ENCODE measurements around the gene CASP5. TPM values are rescaled to one million over a fixed set of nuclear protein-coding genes. Genes with fewer than 3 reads are reported as not detected.

CASP5 gene
- total RNA-seq, 2 experiments from 2014 or later = not detected

DNA sequence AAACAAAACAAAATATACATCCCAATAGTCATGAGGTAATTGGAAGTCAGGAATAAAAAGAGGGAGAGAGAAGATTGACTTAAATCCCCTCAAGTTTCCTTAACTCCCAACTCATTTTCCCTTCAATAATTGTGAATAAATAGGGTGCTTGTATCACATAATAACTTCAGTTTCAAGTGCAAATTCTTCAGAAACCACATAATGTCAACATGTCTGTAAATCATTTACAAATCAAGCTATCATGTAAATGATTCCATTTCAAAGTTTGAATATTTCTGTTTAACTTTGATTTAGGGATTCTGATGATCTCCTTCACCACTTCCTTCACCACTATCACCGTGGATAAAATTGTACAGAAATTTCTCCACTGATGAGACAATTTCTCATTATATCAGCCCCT, 23.2 kb downstream of the CASP5 start:
- Mint-ChIP-seq H3K9me3 (no peaks in the 10 kb centered on the region), H3K4me3 (no peak overlapping the region), H3K4me1 (ENCODE audit: low read depth) (peaks cover 6% of the 10 kb centered on the region), H3K36me3 (ENCODE audit: low read depth) (no peaks in the 10 kb centered on the region), H3K27ac (no peak overlapping the region), H3K27me3 (no peaks in the 10 kb centered on the region)
- ATAC-seq (ENCODE audit: poor library complexity) (no peak), DNase-seq (no peak)
- H3K27me3 ChIP-seq (ENCODE audit: control insufficient read depth in 1 of 2, insufficient read depth in 2 of 2, low read length in 2 of 2) = no peaks in the 10 kb centered on the region
- TF ChIP-seq, protein P1, sequence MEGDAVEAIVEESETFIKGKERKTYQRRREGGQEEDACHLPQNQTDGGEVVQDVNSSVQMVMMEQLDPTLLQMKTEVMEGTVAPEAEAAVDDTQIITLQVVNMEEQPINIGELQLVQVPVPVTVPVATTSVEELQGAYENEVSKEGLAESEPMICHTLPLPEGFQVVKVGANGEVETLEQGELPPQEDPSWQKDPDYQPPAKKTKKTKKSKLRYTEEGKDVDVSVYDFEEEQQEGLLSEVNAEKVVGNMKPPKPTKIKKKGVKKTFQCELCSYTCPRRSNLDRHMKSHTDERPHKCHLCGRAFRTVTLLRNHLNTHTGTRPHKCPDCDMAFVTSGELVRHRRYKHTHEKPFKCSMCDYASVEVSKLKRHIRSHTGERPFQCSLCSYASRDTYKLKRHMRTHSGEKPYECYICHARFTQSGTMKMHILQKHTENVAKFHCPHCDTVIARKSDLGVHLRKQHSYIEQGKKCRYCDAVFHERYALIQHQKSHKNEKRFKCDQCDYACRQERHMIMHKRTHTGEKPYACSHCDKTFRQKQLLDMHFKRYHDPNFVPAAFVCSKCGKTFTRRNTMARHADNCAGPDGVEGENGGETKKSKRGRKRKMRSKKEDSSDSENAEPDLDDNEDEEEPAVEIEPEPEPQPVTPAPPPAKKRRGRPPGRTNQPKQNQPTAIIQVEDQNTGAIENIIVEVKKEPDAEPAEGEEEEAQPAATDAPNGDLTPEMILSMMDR (IDR thresholded peaks at IDR 0.05) = no peak
- H3K27ac ChIP-seq (ENCODE audit: low read depth in 1 of 2, low read length in 2 of 2) = no peak overlapping the region
- CTCF ChIA-PET = no interaction called here
- no peak overlapping the region for H3K4me3 ChIP-seq (ENCODE audit: low read length)
- no peaks in the 10 kb centered on the region for H3K9me3 ChIP-seq (ENCODE audit: control insufficient read depth in 1 of 2, insufficient read depth in 1 of 2, low read length in 2 of 2)
- intact Hi-C loops (cut with DNase I, micrococcal nuclease) = loop anchor here (1.0 to 5.0 kb wide), 3 partner anchors 47 to 391 kb away; no protein-coding TSS in a partner anchor
- H3K36me3 ChIP-seq (ENCODE audit: insufficient read depth, low read length) = no peaks in the 10 kb centered on the region
- POLR2A ChIA-PET = no interaction called here
- no peaks in the 10 kb centered on the region for H3K4me1 ChIP-seq (ENCODE audit: insufficient read depth, low read length)

DNA sequence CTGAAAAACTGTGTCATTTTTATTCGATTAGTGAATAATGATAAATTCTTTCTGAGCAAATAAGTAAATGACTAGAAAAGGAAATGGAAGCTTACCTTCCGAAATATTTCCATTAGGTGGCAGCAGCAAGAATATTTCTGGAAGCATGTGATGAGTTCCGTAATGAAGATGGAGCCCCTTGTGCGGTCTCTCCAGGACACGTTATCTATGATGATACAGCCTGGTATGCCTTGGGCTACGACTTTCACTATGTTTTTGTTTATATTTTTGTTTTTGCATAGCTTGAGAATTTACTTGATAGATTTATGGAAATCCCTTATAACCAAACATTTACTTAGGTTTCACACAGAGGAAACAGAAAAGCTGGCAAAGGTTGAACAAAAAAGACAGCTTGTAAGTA, 25.7 kb downstream of the CASP5 start:
- Mint-ChIP-seq H3K4me3 (no peak overlapping the region), H3K36me3 (ENCODE audit: low read depth) (no peaks in the 10 kb centered on the region), H3K27me3 (no peaks in the 10 kb centered on the region), H3K4me1 (ENCODE audit: low read depth) (peaks cover 6% of the 10 kb centered on the region), H3K9me3 (no peaks in the 10 kb centered on the region), H3K27ac (no peak overlapping the region)
- DNase-seq (no peak), ATAC-seq (ENCODE audit: poor library complexity) (no peak)
- Histone ChIP-seq H3K4me3 (ENCODE audit: low read length) (no peak overlapping the region), H3K27me3 (ENCODE audit: control insufficient read depth in 1 of 2, insufficient read depth in 2 of 2, low read length in 2 of 2) (no peaks in the 10 kb centered on the region), H3K27ac (ENCODE audit: low read depth in 1 of 2, low read length in 2 of 2) (no peak overlapping the region), H3K9me3 (ENCODE audit: control insufficient read depth in 1 of 2, insufficient read depth in 1 of 2, low read length in 2 of 2) (no peaks in the 10 kb centered on the region), H3K4me1 (ENCODE audit: insufficient read depth, low read length) (no peaks in the 10 kb centered on the region), H3K36me3 (ENCODE audit: insufficient read depth, low read length) (no peaks in the 10 kb centered on the region)
- intact Hi-C loops (cut with DNase I, micrococcal nuclease) = loop anchor here in 1 of 2 experiments (5.0 kb wide), 1 partner anchor 45 kb away; no protein-coding TSS in a partner anchor
- POLR2A ChIA-PET = no interaction called here
- TF ChIP-seq, protein P1 (IDR thresholded peaks at IDR 0.05) = no peak
- CTCF ChIA-PET = no interaction called here

DNA sequence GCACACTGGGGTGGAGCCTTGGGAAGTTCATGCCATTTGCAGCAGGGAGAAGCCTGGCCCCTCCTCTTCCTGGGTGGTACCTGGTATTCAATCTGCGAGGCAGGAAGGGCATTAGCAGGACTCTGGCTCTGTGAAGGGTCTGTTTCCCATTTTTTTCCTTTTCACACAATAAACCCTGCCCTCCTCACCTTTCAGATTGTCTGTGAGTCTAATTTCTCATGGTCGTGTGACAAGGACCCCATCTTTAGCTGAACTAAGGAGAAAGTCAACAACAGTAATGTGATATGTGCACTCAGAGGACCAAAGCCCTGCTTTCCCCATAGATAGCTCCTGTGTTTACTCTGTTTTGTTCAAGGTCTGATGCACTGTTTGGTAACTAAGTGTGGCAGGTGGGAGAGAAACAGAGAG, 28.0 kb downstream of the CASP5 start:
- CTCF ChIA-PET = no interaction called here
- no peaks in the 10 kb centered on the region for H3K36me3 Mint-ChIP-seq (ENCODE audit: low read depth)
- no peaks in the 10 kb centered on the region for H3K9me3 ChIP-seq (ENCODE audit: control insufficient read depth in 1 of 2, insufficient read depth in 1 of 2, low read length in 2 of 2)
- no peaks in the 10 kb centered on the region for H3K27me3 ChIP-seq (ENCODE audit: control insufficient read depth in 1 of 2, insufficient read depth in 2 of 2, low read length in 2 of 2)
- no peak overlapping the region for H3K4me3 Mint-ChIP-seq
- no peak overlapping the region for H3K27ac ChIP-seq (ENCODE audit: low read depth in 1 of 2, low read length in 2 of 2)
- H3K27me3 Mint-ChIP-seq = no peaks in the 10 kb centered on the region
- H3K4me1 ChIP-seq (ENCODE audit: insufficient read depth, low read length) = no peaks in the 10 kb centered on the region
- no peaks in the 10 kb centered on the region for H3K9me3 Mint-ChIP-seq
- no peak for DNase-seq
- POLR2A ChIA-PET = no interaction called here
- no peak overlapping the region for H3K4me3 ChIP-seq (ENCODE audit: low read length)
- H3K4me1 Mint-ChIP-seq (ENCODE audit: low read depth) = no peaks in the 10 kb centered on the region
- TF ChIP-seq, protein P1 (IDR thresholded peaks at IDR 0.05) = no peak
- intact Hi-C loops (cut with DNase I, micrococcal nuclease) = loop anchor here in 1 of 2 experiments (5.0 kb wide), 1 partner anchor 43 kb away; no protein-coding TSS in a partner anchor
- H3K27ac Mint-ChIP-seq = no peak overlapping the region
- ATAC-seq (ENCODE audit: poor library complexity) = no peak
- H3K36me3 ChIP-seq (ENCODE audit: insufficient read depth, low read length) = no peaks in the 10 kb centered on the region

Measured in CD4-positive, alpha-beta T cell (primary cell).